NCI-H1417 (cell line): ENCODE measurements around the gene OVCH1.

ENCODE experiments used
- DNase-seq, 3 experiments: peaks; one replicate each; lab custom pipeline; 2025; lab: John Stamatoyannopoulos, UW

The OVCH1 gene, protein sequence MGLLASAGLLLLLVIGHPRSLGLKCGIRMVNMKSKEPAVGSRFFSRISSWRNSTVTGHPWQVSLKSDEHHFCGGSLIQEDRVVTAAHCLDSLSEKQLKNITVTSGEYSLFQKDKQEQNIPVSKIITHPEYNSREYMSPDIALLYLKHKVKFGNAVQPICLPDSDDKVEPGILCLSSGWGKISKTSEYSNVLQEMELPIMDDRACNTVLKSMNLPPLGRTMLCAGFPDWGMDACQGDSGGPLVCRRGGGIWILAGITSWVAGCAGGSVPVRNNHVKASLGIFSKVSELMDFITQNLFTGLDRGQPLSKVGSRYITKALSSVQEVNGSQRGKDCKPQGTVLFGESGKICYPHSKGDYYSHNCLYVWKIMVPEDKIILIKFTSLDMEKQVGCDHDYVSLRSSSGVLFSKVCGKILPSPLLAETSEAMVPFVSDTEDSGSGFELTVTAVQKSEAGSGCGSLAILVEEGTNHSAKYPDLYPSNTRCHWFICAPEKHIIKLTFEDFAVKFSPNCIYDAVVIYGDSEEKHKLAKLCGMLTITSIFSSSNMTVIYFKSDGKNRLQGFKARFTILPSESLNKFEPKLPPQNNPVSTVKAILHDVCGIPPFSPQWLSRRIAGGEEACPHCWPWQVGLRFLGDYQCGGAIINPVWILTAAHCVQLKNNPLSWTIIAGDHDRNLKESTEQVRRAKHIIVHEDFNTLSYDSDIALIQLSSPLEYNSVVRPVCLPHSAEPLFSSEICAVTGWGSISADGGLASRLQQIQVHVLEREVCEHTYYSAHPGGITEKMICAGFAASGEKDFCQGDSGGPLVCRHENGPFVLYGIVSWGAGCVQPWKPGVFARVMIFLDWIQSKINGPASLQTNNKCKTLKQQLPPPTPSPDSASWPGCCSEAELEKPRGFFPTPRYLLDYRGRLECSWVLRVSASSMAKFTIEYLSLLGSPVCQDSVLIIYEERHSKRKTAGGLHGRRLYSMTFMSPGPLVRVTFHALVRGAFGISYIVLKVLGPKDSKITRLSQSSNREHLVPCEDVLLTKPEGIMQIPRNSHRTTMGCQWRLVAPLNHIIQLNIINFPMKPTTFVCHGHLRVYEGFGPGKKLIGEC

DNA sequence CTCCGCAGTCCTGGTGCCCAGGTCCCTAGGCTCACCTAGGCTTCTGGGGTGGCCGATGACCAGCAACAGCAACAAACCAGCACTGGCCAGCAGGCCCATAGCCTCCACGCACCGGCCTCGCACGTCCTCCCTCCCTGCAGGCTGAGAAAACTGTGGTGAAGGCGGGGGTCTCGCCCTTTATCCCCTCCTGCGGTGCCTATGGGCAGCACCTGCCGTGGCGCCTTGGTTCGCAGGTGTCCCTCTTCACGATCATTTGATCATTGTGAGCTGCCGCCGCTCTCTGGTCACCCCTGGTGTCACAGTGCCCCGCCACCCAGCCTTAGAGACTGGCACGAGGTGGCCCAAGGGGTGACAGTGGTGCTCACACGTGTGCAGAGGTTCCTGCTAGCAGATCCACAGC, at the start of gene OVCH1:
TSS of gene OVCH1 (minus strand) at position 99 of the 400 bp plus-strand sequence. CDS start at position 99, 0 bp downstream.
- no peak for DNase-seq

DNA sequence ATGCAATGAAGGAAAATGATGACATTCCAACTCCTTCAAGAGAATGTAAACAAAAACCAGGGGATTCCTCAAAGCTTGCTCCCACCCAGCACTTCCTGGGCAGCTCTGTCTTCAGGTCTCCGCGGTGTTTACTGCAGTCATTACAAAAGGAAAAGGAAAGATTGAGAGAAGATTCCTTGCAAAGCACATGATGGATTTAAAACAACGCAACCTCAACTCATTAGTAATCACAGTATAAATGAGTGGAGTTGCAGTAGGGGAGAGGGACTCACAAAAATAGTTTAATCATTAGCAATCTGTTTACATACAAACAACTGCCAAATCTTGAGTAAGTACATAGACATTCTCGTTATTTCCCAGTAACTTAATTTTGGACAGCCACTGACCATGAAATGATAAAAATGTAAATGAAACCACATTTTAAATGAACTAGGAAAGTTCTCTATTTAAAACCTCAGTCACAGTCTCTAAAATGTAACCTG, 49.7 kb upstream of the OVCH1 start:
- DNase-seq, result no peak

DNA sequence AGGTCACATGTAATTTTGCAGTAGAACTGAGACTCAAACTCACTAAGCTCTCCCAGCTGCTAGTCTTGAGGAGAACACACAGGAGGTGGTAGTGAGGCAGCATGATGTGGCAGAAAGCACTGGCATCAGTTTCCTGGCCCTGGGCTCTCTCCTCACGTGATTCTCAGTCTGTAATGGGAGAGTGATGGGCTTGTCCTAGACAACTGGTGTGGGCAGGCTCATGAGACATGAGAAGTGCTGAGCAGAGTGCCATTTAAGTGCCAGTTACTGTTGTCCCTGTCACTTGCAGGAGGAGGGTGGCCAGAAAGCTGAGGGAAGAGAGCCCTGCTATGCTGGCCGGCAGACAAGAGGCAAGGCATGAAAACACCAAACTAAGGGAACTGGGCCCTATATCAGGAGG, 48.5 kb upstream of the OVCH1 start:
- no peak for DNase-seq

DNA sequence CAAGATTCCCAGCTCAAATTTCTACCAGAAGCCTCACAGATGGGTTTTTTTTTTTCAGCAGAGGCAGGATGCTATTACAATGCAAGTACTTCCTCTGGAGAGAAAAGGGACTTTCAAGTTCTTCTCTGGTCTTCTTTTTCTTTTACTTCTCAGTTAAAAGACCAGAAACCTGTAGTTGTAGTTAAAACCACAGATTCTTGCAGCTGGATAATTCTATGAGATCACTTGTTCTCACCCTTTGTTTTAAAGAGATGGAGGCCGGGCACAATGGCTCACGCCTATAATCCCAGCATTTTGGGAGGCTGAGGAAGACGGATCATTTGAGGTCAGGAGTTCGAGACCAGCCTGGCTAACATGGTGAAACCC, 47.6 kb upstream of the OVCH1 start:
- DNase-seq, result no peak

DNA sequence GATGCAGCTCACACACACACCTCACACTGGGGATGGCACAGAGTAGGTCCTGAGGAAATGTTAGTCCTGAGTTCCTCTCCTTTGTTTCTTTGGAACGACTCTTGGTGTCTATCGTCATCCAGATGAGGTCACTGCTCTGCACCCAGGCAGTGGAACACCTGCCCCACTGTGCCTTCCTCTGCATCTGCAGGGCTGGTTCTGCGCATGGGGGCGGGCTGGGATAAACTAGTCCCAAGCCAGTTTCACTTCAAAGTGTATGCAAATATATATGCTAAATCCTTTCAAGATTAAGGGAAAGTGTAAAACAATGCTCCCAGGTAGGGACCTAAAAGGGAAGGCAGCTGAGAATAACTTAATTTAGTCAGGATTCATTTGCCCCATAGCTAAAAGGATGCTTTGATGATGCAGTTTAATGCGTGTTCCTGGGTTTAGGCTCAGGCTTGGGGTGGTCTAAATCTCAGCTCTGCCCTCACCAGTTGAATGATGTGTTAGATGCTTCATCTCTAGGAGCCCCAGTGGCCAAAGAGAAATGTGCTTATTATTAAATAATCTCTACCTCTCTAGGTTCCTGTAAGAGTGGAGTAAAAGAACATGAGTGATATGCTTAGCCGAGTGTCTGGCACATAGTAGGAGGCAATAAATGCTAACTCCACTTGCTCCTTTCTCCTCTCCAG, 47.1 kb upstream of the OVCH1 start:
- DNase-seq, result no peak

DNA sequence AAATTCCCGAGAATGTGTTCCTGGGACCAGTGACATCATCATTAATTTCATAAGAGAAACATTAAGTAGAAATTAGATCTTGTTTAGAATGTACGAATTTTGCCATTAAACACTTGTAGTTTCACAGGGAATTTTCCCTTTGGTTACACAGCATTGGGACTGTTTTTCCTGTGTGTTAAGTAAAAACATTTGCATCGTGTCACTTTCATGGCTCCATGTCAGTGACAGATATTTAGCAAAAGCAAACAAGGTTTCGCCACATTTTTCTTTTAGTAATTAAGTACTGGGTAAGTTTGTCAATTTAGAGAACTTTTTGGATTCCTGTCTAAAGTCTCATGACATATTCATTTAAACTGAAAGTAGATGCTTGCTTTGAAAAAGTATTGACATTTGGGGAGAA, 45.5 kb upstream of the OVCH1 start:
- DNase-seq, result no peak

DNA sequence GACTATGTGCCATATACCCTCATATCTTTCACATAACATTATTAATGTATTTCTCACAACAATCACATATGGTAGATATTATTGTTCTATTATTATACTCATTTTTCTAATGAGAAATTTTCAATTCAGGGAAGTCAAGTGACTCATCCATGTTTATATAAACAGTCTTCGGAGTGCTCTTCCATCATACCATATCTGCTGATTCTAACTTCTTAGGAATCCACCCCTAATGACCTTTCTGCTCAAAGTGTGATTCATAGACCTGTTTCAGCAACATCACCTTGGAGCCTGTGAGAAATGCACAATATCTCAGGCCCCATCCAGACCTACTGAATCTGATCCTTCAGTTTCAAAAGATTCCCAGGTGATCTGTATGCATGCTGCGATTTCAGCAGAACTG, 39.8 kb upstream of the OVCH1 start:
- DNase-seq, result no peak

DNA sequence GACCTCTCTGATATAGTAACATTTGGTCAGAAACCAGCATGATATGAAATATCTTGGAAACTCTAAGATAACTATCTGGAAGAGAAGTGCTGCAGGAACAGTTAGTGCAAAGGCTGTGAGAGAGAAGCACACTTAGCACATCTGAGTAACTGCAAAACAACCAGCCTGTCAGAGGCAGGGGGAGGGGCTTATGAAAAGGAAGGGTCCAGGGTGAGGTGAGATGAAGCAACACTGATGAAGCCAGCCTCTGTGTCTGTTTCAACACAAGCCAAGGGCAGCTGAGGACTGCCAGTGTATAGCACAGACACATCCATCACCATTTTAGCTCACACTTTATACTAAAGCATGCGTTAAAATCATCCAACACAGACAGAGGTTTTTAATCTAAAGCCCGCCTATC, 37.4 kb upstream of the OVCH1 start:
- DNase-seq, result no peak

DNA sequence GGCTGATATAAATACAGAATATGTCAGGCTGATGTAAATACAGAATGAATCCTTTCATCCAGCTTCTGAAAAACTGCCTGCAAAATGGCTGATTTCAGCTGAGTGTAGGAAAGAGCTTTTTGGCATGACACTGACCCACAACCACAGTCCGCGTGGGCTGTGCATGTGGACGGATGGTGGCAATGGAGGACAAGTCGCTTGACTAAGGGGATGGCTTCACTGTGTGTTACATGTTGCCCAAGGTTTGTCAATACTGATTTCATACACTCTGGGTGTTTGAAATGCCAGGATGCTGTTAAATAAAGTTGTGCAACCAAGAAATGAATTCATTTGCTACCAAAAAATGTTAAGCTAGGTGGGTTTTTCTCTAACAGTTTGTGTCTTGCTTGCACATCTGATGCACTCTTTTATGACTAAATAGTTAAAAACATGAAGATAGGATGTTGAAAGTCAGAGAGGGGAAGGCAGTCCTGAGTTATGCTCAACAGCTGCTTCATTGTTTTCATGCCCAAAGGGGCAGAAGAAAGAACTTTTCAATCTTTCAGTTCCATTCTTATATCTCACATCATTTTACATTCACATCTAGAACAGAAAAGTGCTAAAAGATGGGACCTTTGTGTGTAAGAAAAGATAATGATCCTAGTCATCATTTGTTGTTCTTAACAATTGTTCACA, 36.5 kb upstream of the OVCH1 start:
- DNase-seq, result no peak

DNA sequence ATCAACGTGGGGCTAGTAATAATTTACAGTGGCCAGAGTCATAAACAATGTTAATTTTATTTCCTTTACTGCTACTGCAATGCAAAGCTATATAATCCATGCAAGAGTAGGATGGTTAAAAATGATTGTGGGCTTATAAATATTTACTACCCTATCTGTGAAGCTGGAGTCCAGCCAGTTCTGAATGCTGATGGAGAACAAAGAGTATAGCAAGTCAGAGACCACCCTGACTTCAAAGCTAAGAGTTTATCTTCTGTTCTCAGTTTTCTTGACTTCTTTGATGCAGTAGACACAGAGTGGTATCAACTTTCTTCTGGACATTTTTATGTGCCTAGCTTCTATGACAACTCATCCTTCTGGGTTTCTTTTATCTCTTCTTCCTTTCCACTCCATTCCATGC, 34.0 kb upstream of the OVCH1 start:
- DNase-seq, result no peak

DNA sequence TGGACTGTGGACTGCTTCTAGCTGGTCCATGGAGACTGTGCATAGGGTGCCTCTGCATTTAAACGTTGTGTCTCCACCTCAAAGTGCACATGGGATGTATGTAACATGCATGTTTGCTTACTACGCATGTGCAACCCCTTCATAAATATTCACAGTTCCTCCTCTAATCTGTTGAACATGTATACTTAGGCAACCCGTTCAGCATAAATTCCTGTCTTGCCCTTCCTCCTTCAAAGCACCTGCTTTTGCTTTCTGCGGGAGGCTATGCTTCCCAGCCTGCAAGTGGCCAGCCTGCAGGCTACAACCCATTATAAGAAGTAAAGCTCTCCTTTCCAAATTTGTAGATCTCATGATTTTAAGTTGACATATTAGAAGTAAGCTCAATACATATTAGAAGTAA, 33.0 kb upstream of the OVCH1 start:
- no peak for DNase-seq

DNA sequence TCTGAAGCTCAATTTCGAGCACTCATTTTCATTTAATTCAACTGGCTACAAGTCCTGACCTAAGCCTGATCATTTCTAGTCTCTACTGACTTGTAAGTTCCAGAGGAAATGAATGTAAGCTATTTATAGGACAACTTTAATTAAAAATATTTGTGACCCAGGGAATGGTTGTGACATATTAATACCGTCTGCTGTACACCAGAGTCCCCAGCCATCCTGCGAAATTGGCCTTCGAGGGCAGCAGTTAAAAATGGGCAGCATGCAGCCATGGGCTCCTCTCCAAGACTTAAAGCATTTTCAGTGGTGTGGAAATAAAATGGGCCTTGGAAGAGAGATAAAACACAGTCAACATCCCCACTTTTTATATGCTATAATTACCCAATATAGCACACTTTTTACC, 30.7 kb upstream of the OVCH1 start:
- no peak for DNase-seq

DNA sequence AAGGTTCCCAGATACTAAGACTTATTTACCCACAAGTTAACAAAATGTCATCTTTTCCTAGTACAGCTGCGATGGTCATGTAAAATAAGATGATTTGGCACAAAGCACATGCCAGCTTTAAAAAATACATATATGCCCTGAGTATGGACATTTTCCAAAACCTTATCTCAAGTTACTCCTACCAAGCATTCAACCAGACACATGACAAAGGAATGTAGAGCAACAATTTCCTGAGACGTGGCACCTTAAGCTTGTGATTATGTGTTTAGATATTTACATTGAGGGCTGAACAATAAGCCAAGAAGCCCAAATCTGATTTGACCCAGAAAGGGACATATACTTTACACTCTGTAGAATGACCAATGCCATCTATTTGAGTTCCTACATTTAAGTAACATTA, 24.5 kb upstream of the OVCH1 start:
- no peak for DNase-seq

DNA sequence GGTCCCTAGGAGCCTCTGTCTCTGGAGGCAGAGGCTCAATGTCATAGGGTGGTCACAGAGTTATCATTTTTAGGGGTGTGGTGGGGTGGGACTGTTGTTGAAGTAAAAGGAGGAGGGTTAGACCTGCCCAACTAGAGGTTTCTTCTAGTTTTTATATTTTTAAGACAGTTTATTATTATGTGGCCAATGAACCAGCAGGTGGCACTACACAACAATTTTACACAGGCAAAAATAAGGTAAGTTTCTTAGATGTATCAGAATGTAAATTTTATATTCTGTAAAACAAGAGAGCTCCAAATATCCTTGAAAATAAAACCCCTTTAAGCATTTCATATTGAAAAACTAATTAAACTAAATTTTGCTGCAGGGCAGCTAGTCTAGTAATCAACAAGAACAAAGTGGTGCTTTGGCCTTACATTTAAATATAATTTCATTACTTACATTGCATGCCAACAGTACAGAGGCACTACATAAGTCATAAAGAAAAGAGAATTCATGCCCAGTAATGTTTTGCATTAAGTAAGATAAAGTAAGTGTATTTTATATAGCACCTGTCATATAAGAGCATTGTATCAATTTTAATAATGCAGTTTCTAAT, 22.2 kb upstream of the OVCH1 start:
- DNase-seq, result peak in 2 of 3 experiments; percentile 38 to 60

DNA sequence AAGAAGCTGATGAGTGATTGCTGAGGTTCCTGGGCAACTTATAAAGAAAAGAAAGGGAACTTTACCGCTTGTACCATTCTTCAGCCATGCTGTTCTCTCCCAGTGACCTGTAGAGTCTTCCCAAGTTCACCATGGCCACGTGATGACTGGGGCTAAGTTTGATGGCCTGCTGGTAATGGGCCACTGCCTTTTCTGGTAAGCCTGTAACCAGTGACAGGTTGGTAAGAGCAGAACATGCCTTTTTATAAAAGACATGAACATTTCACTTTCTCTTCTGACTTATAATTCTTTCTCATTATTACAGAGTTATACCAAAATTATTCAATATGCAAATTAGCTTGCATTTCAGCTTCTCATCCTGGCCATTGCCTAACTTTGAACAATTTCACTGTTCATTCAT, 20.9 kb upstream of the OVCH1 start:
- no peak for DNase-seq

DNA sequence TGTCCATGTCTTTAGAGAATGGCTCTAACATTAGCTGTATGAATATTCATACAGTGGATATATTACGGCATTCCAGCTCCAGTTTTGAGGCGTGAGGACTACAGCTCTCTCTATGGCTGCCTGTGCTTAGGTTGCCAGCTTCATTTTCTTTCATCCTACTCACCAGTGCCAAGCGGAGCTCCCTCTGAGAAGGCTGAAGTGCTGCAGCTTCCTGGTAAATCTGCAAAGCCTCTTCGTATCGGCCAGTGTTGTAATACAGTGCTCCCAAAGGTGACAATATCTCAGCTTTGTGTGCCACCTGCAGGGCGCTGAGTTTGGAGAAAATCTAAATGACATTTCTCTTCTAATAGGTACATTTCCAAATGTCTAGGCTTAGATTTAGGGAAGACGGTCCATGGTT, 19.8 kb upstream of the OVCH1 start:
- peak in 2 of 3 experiments; percentile 7 to 34 for DNase-seq

DNA sequence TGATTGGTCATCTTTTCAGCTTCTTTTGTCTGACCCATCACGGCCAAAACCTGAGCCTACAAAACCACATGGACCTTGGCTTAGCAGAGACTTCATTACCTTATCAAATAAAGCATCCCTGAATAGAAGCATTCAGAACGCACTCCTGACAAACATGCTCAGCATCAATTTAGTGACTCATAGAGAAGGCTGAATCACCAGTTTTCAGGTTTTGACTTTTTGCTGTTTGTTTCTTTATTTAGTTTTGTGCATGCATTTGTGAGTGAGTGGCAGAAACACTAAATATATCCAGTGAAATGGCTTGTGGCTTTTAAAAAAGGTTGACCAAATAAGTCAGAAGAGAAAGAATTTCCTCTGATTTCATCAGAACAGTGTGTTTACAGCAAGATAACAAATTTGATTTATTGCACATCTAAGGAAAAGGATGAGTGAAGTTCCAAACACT, 19.0 kb upstream of the OVCH1 start:
- no peak for DNase-seq

DNA sequence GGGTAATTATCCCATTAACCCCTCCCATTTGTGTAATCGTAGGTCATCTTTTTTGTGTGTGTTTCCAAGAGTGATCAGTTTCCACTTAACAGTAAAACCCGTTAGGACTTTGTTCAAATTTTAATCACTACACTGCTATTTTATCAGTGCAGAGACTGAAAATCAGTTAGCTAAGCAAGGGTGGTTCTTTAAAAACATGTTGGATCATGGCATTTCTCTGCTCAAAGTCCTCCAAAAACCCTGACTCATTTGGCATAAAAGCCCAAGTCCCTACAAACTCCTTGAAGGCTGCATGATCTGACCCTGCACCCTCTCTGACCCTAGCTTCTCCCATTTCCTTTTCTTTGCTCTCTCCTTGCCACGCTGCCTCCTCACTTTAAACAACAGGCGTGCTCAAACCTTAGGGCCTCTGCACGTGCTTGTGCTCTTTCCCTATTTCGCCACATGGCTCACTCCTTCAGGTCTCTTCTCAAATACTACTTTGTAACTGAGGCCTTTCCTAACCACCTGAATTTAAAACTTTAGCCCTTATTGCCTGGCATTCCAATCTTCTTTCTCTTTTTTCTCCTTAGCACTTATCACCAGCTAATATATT, 13.2 kb upstream of the OVCH1 start:
- DNase-seq, result peak in 1 of 3 experiments; percentile 46

DNA sequence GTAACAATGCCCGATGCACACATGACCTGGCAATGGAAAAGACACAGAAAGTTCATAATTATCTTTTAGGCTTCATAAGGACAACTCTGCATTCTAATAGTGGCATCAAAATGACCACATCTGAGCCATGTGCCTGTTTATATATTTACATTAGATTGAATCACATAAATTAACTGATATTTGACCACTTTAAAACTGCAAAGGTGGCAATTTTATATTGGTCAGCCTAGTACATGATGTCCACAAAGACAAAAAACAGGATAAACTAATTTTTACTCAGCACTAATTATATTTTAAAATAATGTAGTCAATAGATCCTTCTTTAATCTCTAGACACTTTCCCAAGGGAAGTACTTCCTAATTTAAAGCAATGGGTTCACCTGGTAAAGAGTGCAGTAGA, 12.0 kb upstream of the OVCH1 start:
- DNase-seq, result no peak

DNA sequence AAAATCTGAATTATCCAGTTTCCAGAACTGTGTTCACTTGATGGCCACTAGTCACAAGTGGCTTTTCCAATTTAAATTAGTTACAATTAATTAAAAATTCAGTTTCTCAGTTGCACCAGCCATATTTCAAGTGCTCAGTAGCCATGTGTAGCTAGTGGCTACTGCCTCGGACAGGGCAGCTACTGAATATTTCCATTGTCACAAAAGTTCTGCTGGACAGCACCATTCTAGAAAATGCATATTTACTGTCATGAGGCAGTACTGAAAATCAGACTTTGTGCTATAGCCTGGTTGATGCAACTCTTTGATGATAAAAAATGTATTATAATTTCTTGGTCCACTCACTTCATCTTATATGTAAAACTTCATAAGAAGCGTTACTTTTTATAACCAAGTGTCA, 11.5 kb upstream of the OVCH1 start:
- no peak for DNase-seq

DNA sequence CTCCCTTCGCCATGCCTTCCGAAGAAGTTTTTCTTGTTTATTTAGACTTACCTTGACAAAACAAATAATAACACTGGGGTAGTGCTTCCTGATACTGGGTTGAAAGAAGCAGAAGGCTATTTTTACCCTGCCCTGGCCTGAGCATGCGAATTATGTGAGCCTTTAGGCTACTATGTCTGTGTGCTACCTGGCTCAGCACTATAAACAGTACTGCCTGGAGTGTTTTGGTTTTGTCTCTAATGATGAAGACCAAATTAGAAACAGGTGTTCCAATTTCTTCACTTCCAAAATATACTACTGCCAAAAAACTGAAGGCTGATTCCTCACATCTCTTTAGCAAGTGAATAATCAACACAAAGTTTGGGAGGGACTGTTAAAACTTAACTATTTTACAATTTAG, 7.6 kb upstream of the OVCH1 start:
- DNase-seq, result no peak
